Left renal cortex interstitium (tissue), 4 donors: Measurements from ENCODE around the gene PPARG. TPM values are rescaled to one million over a fixed set of nuclear protein-coding genes. Genes with fewer than 3 reads are reported as not detected.
"Not testable (repeated sequence)": the region's sequence is repeated elsewhere in the genome, so short reads cannot be mapped to it uniquely, and the experiment has no call there.

Source experiments
- DNase-seq, 4 donors: peaks; one replicate each; pipeline ENCODE4 v3.0.0-alpha.2; 2013; ENCODE audit warnings: low read depth in 4 of 4, low spot score in 2 of 4, missing footprints in 1 of 4
- polyA plus RNA-seq, 4 donors: library from polyadenylated mRNA; unstranded; fragments of 120-200 nt; gene quantifications; one replicate each; pipeline ENCODE4 v1.2.1, GENCODE V29; 2013; ENCODE audit not compliant: insufficient read length in 4 of 4

PPARG gene
- polyA plus RNA-seq, 4 donors = 22.6 to 29.5 (median 27.5) TPM

DNA sequence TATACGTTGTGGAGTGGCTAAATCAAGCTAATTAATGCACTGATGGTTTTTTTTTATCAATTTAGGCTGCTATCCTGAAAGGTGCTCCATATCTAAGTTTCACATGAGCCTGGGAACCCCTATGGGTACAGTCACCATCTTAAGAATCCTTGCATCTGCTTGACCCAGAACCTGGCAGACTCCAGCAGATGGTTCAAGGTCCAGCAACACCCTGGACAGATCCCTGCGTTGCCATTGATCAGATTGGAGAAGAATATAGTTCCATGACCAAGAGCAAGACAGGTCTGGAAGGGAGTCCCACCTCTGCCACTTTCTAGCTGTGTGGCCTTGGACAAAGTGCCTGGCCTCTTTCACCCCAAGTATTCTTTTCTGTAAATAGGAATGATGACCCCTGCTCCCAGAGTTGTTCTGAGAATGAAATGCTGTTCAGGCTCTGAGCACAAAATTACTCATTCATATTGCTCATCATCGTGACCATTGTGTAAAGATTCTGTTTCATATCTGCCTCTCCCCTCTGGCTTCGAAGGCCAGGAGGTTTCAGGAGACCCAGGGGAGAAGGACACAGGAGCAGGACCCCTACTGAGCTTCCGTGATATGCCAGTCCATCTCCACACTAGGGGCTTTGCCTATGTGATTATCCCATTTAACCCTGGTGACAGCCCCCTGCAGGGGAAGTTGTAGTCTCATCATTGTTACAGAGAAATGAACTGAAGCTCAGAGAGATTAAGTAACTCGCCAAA is 165.4 kb downstream of the PPARG start:
- DNase-seq = no peak

DNA sequence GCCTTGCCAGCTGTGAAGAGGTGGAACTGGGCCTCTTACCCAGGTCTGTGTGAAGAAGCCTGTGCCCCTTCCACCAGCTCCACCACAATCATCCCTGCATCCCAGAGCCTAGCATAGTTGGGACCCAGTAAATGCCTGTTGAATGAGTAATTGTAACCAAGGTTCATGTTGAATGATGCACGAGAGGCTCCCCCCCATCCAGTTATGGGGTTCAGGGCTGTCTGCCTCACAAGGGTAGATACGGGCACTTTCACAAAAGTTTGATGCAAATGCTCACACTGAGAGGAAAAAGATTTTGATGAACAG is 165.9 kb downstream of the PPARG start:
- no peak for DNase-seq

DNA sequence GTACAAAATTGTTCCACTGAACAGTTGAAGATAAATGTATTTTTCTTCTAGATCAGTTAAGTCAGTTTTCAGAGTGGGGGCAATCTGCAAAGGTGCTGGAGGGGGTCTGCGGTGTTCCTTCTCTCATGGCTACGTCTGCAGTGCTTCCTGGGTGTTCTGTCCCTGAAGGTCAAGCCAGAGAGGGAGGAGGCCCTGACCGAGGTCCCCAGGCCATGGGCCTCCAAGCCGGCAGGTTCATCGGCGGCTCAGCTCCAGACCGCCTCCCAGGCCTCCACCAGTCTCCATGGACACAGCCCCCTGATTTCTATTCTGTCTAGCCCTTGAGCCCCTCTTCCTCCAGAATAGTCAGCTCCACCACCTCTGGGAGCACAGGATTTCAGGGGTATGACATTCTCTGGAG is 166.9 kb downstream of the PPARG start:
- DNase-seq = no peak

DNA sequence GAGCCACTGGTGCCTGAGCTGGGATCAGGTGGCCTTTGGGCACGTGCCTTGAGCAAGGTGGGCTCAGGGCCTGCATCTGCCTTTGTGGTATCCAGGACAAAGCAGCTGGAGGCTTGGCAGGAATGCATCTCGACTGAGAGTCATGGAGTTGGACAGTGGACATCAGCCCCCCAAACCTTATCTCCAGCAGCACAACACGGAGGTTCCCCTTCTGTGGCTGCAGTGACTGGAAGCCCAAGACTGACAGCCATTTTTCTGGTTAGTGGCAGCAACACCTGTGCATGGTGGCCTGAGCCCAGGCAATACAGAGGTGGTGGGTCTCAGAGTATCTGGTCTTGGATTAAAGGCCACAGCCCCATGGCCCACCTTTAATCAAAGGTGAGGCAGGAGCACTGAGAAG is 167.6 kb downstream of the PPARG start:
- DNase-seq = no peak

DNA sequence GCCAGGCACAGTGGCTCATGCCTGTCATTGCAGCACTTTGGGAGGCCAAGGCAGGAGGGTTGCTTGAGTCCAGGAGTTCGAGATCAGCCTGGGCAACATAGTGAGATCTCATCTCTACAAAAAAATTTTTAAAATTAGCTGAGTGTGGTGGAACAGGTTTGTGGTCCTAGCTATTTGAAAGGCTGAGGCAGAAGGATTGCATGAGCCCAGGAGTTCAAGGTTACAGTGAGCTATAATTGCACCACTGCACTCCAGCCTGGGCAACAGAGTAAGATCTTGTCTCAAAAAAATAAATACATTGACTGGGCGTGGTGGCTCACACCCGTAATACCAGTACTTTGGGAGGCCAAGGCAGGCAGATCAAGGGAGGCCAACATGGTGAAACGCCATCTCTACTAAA is 168.5 kb downstream of the PPARG start:
- not testable (repeated sequence) for DNase-seq

DNA sequence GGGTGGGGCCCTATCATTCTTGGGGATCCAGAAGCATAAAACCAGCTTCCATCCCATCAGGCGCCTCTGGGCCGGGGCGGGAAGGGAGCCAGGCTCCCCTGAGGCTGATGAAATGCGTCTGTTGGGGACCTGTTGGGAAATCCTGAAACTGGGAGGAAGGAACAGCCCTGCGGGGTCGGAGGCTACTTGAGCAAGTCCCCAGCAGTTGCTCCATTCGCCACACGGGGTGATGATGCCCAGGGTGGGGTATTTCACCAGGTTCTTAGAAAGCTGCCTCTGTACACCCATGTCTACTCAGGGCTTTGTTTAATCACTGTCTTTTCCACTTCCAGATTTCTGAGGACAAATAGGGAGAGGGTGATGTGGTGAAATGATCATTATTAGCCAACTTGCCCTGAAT is 170.0 kb downstream of the PPARG start:
- no peak for DNase-seq

DNA sequence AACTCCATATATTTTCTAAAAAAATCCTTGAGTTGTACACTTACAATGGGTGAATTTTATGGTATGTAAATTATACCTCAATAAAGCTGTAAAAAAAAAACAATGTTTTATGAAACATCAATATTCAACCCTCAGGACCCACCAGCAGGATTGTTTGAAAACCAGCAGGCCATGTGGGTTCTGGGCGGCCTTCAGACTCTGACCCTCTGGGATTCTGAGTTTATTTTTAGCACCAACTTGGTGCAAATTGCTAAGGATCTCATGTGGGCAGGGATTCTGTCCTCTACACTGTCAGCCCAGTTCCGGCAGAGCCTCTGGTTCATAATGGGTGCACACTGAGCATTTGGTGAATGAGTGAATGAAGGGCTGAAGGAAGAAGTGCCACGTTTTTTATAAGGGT is 171.3 kb downstream of the PPARG start:
- no peak for DNase-seq

DNA sequence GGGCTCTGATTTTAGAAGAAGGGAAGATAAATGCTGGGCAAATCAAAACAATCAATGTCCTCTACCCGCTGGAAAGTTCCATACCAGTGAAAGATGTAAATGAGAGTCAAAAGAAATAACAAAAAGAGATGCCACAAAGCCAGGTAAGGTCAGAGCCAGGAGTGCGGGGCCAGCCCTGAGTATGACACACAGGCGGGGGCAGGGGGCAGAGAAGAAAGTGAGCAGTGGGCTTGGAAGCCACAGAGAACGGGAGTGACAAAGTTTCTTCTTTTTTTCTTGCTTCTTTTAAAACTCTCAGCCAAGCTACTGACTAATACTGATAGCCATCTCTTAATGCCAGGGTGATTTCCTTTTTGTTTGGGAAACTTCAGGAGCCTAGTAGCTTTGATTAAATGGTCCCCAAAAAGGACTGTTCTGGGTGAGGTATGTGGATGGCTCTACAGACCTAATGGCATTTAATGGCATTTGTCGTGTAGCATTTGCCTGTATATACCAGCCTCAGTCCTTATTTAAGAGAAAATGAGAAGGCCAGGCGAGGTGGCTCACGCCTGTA is 172.3 kb downstream of the PPARG start:
- DNase-seq = no peak

DNA sequence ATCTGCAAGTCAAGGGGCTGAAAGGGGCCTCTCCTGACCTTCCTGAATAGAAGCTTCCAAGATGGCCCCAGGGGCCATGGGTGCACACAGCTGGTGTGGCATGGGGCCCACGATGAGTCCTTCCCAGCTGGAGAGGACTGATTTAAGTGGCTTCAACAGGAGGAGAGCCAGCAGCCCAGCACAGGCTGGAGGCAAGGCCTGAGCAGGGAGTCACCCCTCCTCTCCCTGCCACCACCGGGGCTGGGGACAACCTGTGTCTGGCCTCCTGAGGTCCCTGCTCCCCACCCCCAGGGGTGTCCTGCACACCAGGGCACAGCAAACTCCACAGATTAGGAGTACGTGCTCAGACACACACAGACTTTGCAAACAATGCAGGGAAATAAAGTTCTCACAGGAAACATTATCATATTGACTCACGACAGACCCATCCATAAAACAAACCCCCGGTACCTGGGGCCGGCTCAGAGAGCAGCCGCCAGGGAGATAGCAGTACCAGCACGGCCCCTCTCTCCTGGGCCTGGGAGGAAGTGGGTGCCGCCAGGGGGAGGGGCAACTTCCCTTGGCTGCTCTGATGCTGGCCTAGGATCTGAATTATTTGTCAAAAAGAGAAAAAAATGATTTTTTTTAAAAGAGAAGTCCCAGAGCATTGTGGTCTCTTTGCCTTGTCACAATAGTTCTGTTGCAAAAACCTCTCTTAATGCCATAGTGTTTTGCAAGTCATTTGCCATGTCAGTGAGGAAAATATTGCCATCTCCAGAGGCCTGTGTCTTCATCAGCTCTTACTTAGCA is 173.5 kb downstream of the PPARG start:
- no peak for DNase-seq

DNA sequence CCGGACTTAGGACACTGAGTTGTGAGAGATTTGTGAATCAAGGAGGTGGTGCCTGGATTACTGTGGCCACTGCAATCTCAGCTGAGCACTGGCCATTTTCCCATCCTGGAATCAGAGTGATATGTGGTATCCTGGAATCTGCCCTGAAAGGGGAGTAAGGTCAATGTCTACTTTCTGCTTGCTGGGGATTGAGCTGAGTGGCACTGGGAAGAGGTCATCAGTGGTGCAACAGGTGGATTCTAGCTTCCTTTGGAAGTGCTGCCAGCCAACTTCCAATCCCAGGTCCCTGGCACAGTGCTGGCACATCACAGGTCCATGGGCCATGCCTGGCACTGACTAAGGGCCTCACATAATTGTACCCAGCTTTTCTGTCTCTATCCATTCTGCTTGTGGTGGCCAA is 174.8 kb downstream of the PPARG start:
- DNase-seq = no peak

DNA sequence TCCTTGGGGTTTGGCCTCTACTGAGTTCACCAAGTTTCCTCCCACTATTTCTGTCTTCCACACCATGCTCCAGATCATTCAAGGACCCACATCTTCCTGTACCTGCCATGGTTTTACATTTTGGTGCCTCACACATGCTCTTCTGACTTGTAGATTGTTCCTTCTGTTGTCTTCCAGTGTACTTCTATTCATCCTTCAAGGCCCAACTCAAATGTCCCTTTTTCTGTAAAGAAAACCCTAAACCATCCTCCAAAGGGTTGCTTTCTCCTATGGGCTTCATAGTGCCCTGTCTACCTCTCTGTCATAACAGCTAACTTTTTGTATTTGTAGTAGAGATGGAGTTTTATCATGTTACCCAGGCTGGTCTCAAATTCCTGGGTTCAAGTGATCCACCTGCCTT is 175.3 kb downstream of the PPARG start:
- DNase-seq = no peak

DNA sequence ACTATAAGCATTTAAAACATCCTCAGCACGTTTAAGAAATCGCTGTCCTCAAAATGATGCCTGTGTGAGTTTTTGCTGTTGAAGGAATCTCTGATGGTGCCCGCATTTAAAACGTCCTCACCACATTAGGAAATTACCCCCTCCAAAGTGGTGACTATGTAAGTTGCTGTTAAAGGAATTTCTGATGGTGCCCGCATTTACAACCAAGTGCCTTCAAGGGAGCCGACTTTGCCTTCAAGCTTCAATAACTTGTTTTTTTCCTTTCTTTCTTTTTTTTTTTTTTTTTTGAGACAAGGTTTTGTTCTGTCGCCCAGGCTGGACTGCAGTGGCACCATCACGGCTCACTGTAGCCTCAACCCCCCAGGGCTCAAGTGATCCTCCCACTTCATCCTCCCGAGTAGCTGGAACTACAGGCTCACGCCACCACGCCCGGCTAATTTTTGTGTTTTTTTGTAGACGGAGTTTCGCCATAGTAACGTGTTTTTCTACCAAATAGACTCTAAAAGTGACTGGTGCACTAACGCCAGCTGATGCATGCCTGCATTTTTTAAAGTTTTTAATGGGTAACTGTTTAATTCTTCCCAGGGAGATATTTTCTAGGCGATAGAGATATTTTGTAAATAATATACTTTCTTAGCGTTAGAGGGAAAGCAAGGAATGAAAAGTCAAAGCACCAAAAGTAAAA is 176.4 kb downstream of the PPARG start:
- no peak for DNase-seq

DNA sequence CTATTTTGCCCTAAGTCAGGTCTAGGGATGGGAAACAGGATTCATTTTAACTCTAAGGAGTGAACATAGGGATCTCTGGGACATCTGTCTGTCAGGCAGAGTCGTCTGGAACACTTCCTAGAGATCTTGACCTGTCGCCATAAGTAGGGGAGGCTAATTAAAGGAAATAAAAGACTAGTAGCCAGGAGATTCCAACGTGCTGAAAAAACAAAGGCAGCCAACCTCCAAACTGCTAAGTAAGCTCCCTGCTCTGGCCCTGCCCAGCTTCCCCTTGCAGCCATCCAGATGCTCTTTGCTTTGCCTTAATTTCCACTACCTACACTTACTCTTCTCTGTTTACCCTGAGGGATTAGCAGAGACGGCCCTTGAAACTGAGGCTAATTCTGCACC is 177.0 kb downstream of the PPARG start:
- no peak for DNase-seq

DNA sequence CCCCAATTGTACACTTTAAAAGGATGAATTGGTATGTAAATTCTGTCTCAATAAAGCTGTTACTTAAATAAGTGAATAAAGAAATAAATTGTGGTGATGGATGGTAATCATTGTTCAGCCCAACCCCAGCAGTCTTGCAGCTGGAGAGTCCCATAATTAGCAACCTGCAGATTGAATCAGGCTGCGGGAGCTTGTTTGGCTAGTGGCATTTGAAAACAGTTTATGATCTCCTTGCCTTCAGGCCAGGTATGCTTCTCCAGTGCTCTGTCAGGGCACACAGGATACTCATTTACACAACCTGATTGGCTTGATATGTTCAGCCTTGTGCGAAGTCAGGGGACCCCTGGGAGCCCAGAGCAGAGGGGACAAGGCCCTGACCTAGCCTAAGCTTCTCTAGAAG is 178.9 kb downstream of the PPARG start:
- DNase-seq = no peak

DNA sequence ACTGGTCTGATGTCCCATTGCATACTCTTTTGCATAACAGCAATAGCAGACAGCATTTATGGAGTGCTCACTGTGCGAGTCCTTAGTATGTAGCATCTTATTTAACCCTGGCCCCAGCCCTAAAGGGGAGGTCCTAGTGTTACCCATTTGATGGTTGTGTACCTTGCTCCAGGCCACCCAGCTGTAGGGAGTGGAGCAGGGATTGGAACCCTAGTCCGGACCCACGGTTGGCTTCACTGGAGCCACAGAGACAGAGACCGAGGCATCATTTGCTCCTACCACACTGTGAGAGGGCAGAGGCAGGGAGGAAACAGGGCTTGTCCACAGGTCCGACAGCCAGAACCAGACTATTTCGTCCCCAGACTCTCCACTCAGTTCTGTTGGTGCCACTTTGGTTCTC is 179.4 kb downstream of the PPARG start:
- no peak for DNase-seq

DNA sequence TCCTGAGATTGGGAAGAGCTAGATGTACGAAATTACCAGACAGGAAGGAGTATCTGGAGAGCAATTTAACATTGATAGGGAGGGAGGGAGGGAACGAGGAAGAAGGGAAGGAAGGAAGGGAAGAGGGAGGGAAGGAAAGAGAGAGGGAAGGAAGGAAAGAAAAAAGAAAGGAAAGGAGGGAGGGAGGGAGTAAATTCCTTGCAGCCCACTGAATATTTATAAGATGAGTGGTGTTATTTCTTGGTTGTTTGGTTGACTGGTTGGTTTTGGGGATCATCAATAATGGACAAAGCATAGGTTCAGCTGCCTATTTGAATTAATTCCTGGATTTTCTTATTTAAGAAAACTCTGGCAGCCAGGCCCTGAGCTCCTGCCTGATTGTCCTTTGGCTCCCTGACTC is 179.9 kb downstream of the PPARG start:
- no peak for DNase-seq

DNA sequence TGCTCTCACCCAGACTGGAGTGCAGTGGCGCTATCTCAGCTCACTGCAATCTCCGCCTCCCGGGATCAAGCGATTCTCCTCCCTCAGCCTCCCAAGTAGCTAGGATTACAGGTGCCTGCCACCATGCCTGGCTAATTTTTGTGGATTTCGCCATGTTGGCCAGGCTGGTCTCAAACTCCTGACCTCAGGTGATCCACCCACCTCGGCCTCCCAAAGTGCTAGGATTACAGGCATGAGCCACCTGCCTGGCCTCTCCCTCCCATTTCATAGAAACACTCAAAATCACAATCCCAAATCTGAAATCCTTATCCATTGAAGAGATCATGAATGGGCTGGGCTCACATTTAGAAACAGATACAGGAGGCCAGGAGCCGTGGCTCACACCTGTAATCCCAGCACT is 180.4 kb downstream of the PPARG start:
- DNase-seq = not testable (repeated sequence)

DNA sequence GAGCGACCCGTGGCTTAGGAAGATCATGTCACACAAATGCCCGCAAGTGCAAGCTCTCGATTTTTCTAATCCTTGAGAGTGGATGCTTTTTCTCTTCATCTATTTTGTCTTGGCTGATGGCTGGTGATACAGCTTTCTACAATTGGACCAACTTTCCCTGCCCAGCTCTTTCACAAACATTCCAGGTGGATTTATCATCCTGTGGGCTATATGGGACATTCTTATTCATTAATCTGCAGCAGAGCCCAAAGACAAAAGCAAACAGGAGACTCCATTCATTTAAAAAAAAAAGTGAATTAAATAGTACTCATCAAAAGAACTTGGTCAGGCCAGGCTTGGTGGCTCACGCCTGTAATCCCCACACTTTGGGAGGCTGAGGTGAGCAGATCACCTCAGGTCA is 181.2 kb downstream of the PPARG start:
- DNase-seq = no peak

DNA sequence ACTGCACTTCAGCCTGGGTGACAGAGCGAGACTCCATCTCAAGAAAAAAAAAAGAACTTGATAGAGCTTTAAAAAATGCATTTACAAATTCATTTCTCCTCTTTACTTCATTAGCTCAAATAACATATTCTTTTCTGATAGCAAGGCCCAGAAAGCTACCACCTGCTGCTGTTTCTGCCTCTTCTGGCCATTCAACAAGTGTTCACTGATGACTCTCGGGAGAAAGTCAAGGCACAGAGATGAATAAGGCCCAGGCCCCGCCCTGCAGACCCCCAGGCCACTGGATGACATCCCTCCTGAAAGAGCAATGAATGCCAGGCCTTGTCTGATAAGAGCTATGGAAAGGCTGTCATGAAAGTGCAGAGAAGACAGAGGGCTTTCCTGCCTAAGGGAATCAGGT is 181.8 kb downstream of the PPARG start:
- DNase-seq = no peak

DNA sequence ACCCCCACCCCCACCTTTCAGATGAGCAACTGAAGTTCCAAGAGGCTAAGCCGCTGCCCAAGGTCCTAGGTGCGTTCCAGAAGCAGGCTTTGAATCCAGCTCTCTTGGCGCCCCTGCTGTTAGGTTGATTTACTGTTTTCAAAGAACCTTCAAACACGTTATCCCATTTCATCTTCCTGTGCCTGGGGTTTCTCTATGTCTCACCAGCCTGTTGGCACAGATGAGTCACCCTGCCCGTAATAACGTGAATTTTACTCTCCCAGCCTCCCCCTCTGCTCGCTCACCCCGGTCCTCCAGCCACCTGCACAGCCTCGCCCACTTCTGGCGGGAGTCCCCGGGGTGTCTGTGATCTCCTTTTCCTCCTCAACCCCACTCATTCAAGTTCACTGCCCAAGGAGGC is 182.4 kb downstream of the PPARG start:
- no peak for DNase-seq

DNA sequence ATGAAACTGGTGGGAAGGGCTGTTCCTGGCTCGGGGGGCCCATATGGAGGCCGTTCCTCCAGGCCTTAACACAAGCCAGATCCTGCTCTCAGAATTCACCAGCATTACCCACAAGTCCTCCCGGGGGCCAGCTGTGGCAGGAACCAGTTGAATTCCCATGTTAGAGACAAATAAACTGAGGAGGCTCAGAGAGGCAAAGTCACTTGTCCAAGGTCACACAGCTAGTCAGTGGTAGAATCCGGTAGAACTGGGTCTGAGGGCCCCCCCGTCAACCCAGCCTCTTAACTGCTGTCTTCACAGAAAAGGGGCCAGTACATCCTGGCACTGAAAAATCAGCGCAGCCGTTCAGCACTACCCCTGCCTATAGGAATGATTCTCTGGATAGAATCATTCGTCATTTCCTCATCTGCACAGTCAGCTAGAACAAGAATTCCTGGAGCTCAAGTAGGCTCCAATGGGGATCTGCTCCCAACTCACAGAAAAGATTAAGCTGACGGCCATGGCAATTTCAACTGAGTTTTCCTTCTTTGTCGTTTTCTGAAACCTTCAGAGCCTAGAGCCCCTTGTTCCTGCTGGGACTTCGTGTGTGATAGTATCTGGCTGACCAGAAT is 183.2 kb downstream of the PPARG start:
- no peak for DNase-seq
